Measurements from ENCODE around the gene GGA1.
"Not testable (repeated sequence)": the region's sequence is repeated elsewhere in the genome, so short reads cannot be mapped to it uniquely, and the experiment has no call there.

The GGA1 gene

GRCh38 chr22:37604875-37605274 is 3.8 kb upstream of the GGA1 start:
- DNase-seq (ENCODE audit: low read depth): no peak
- no peak for TF ChIP-seq CTCF (IDR thresholded peaks at IDR 0.05; ENCODE audit: control insufficient read depth, extremely low read depth, insufficient read depth)
- no peak overlapping the region for H3K4me3 ChIP-seq (ENCODE audit: low read depth, low read length)

- DNase-seq (ENCODE audit: low read depth): peak; percentile 93
- TF ChIP-seq CTCF (IDR thresholded peaks at IDR 0.05; ENCODE audit: control insufficient read depth, extremely low read depth, insufficient read depth): peak; percentile 95
- H3K4me3 ChIP-seq (ENCODE audit: low read depth, low read length): peak overlapping the region; percentile 41
These were observed 1.4 kb upstream of the GGA1 start for GRCh38 chr22:37607010-37607934.

GRCh38 chr22:37607935-37608476 is 628 bp upstream of the GGA1 start:
- no peak for DNase-seq (ENCODE audit: low read depth)
- peak overlapping the region; percentile 97 for H3K4me3 ChIP-seq (ENCODE audit: low read depth, low read length)
- no peak for TF ChIP-seq CTCF (IDR thresholded peaks at IDR 0.05; ENCODE audit: control insufficient read depth, extremely low read depth, insufficient read depth)

- H3K4me3 ChIP-seq (ENCODE audit: low read depth, low read length): peak overlapping the region; percentile 97
- no peak for DNase-seq (ENCODE audit: low read depth)
- TF ChIP-seq CTCF (IDR thresholded peaks at IDR 0.05; ENCODE audit: control insufficient read depth, extremely low read depth, insufficient read depth): no peak
These were observed 862 bp downstream of the GGA1 start for GRCh38 chr22:37609240-37610152.

GRCh38 chr22:37610153-37610475 is 1.5 kb downstream of the GGA1 start:
- not testable (repeated sequence) for DNase-seq (ENCODE audit: low read depth)
- peak overlapping the region; percentile 97 for H3K4me3 ChIP-seq (ENCODE audit: low read depth, low read length)

GRCh38 chr22:37610480-37611129 is 2.0 kb downstream of the GGA1 start:
- TF ChIP-seq CTCF (IDR thresholded peaks at IDR 0.05; ENCODE audit: control insufficient read depth, extremely low read depth, insufficient read depth): no peak
- DNase-seq (ENCODE audit: low read depth): no peak
- H3K4me3 ChIP-seq (ENCODE audit: low read depth, low read length): peak overlapping the region; percentile 97

All from LNCaP clone FGC (cell line).